Activated CD4-positive, alpha-beta memory T cell treated with anti-CD3 and anti-CD28 coated beads, Interleukin-2, amount 10 ng/mL, durations not matched to agents 7 days and 5 days (primary cell): ENCODE data around the gene PDE6B. TPM values are rescaled to one million over a fixed set of nuclear protein-coding genes. Genes with fewer than 3 reads are reported as not detected.

Source experiments
- CTCF ChIA-PET: fragments of 350-600 bp; sonication (Branson Sonifier 250); formaldehyde crosslinking; loops from one replicate; lab custom pipeline; 2021; ENCODE audit warnings: antibody characterized with exemption, inconsistent platforms; lab: Charles Lee
- POLR2A ChIA-PET: fragments of 350-600 bp; sonication (Branson Sonifier 250); formaldehyde crosslinking; loops from one replicate; lab custom pipeline; 2021; ENCODE audit warnings: antibody characterized with exemption; lab: Charles Lee
- DNase-seq: peaks from one replicate; pipeline ENCODE4 v3.0.0-alpha.2; 2020
- H3K27ac Mint-ChIP-seq: one replicate; pipeline ENCODE4 v1.8.0; 2021; ENCODE audit warnings: mild to moderate bottlenecking, mixed read lengths
- H3K27me3 Mint-ChIP-seq: one replicate; pipeline ENCODE4 v1.8.0; 2021; ENCODE audit warnings: mixed read lengths
- H3K36me3 Mint-ChIP-seq: one replicate; pipeline ENCODE4 v1.8.0; 2021; ENCODE audit warnings: low read depth, mixed read lengths
- H3K4me1 Mint-ChIP-seq: one replicate; pipeline ENCODE4 v1.8.0; 2021; ENCODE audit warnings: mixed read lengths
- H3K4me3 Mint-ChIP-seq: one replicate; pipeline ENCODE4 v1.8.0; 2021; ENCODE audit warnings: mild to moderate bottlenecking, mixed read lengths
- H3K9me3 Mint-ChIP-seq: one replicate; pipeline ENCODE4 v1.8.0; 2021; ENCODE audit warnings: mixed read lengths
- total RNA-seq, 2 experiments: library from RNA; stranded (reverse); gene quantifications; one replicate each; pipeline ENCODE4 v1.2.3, GENCODE V29; 2021

Gene PDE6B
- total RNA-seq, 2 experiments from 2014 or later = 13.3 to 16.4 TPM

DNA sequence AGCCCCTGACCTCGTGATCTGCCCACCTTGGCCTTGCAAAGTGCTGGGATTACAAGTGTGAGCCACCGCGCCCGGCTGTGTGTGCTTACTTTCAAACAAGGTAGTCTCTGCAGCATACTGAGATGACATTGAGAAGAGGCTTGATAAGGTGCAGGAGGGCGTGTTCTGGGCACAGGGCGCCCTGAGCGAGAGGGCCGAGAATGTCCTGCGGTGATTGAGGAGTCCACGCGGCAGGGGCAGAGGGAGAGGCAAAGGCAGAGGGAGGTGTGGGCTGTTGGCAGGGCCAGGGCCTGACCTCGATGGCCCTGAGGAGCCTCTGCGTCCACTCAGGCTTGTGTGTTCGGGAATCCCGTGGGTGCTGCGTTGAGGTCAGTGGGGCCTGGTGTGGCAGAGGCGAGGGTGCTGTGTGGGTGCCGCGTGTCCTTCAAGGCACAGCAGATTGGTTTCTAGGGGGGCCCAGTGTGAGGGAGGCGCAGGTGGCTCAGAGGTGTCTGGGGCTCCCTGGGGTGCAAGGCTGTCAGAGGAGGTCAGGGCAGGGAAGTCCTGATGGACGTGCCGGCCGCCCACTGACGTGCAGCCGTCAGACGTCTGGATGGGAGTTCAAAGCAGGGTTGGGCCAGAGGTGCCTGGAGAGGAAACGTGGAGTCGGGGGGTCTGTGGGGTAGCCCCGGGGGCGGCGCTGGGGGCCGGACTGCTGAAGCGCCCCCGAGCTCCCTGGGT lies 92.4 kb downstream of the PDE6B start:
- H3K9me3 Mint-ChIP-seq = peaks cover 15% of the 10 kb centered on the region
- ChIA-PET CTCF (no interaction called here), POLR2A (no interaction called here)
- no peaks in the 10 kb centered on the region for H3K27me3 Mint-ChIP-seq
- no peak overlapping the region for H3K4me3 Mint-ChIP-seq
- no peak overlapping the region for H3K27ac Mint-ChIP-seq
- peaks cover 43% of the 10 kb centered on the region for H3K36me3 Mint-ChIP-seq
- peaks cover 2% of the 10 kb centered on the region for H3K4me1 Mint-ChIP-seq
- no peak for DNase-seq

DNA sequence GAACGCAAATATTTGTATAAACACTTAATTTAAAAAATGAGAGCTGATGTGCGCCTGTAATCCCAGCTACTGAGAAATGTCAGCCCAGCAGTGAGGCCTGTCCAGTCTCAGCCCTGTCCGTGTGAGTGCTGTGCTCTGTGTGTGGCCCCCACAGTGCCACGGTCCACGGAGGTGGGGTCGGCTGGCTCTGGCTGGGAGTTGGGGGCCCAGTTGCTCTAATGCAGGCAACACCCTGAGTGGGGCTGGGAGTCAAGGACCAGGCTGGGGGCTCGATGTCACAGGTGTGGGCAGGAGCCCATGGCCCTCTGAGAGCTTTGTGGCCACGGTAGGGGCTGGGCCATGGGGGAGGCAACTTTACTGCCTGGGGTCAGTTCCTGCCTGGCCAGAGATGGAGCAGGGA lies 93.1 kb downstream of the PDE6B start:
- H3K36me3 Mint-ChIP-seq = peaks cover 50% of the 10 kb centered on the region
- H3K27me3 Mint-ChIP-seq = no peaks in the 10 kb centered on the region
- no peak overlapping the region for H3K27ac Mint-ChIP-seq
- CTCF ChIA-PET = no interaction called here
- peaks cover 2% of the 10 kb centered on the region for H3K4me1 Mint-ChIP-seq
- no peak for DNase-seq
- no peak overlapping the region for H3K4me3 Mint-ChIP-seq
- peaks cover 21% of the 10 kb centered on the region for H3K9me3 Mint-ChIP-seq
- POLR2A ChIA-PET = no interaction called here

Other genes with a start within 250 kb of the PDE6B start
- 10 to 100 TPM; 34.5 to 38.1 TPM for gene ZNF721, start 126.4 kb upstream of the PDE6B start, total RNA-seq
- gene PIGG, start 126.4 kb upstream of the PDE6B start, total RNA-seq = 10 to 100 TPM; 55.1 to 56.8 TPM
- not detected for gene TMEM271, start 49.3 kb upstream of the PDE6B start, total RNA-seq
- gene ATP5ME, start 48.7 kb downstream of the PDE6B start, total RNA-seq = 100 to 1,000 TPM; 205 TPM
- 10 to 100 TPM; 14.0 to 16.2 TPM for gene MYL5, start 49.0 kb downstream of the PDE6B start, total RNA-seq
- gene SLC49A3, start 63.6 kb downstream of the PDE6B start, total RNA-seq = under 1 TPM in 1 of 2 experiments, not detected in 1; 0.40 TPM
- 10 to 100 TPM; 51.5 to 52.1 TPM for gene PCGF3, start 80.3 kb downstream of the PDE6B start, total RNA-seq
- 1 to 10 TPM; 2.5 to 3.0 TPM for gene CPLX1, start 200.6 kb downstream of the PDE6B start, total RNA-seq